Measurements from ENCODE around the gene GNB1.
A peak's percentile ranks its signal among the peaks of the same experiment; 100 is the strongest.

The GNB1 gene

GRCh38 chr1:1922956-1923833 is 32.3 kb upstream of the GNB1 start:
- no peak for DNase-seq (ENCODE audit: low read depth, low spot score)

DNA sequence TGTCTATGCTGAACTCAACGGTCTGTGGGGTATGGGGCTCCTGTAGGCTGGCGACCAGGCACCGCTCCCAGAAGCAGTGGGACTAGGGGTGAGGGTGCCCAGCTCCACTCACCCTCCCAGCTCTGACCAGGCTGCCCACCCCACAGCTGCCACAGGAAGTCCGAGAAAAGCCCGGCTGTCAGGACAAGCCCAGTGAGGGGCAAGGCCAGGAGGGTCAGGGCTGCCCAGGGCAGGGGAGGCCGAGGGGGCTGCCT is 31.7 kb upstream of the GNB1 start:
- DNase-seq (ENCODE audit: low read depth, low spot score), result no peak

DNA sequence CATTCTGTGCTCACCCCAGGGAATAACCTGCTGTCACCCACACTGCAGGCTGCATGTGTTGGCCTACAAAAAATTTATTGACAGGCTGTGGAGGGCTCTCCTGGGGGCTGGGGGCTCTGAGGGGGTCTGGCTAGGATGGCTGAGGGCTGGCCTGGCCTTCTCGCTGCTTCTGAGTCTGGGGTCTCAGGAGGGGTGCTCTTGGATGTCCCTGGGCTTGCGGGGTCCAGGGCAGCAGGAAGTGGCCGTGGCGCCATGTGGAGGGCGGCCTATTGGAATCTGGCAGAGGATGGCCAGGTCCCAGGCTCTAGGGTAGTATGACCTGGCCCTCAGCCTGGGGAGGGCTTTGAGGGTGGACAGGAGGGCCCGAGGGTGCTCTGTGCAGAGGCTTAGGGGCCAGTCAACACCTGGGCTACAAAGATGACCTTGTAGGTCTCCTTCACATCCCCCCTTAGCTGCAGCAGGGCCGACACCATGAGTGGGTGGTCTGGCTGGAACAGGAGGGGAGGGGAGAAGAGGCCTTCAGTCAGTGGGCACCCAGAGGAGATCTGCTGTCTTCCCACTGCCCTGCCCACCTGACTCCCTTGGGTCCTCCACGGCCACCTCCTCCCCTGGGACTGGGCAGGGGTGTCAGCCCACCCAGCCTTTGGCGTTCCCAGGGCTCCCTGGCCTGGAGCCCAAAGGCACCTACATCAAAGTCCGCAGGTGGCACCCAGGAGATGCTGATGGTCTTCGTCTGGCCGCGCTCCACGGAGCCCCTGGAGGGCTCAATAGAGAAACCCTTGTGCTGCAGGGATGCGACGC is 31.2 kb upstream of the GNB1 start:
- no peak for DNase-seq (ENCODE audit: low read depth, low spot score)

- no peak for DNase-seq (ENCODE audit: low read depth, low spot score)
Observed at GRCh38 chr1:1921459-1921862, 30.6 kb upstream of the GNB1 start.

- DNase-seq (ENCODE audit: low read depth, low spot score), result no peak
Observed at GRCh38 chr1:1920608-1921458, 29.9 kb upstream of the GNB1 start.

DNA sequence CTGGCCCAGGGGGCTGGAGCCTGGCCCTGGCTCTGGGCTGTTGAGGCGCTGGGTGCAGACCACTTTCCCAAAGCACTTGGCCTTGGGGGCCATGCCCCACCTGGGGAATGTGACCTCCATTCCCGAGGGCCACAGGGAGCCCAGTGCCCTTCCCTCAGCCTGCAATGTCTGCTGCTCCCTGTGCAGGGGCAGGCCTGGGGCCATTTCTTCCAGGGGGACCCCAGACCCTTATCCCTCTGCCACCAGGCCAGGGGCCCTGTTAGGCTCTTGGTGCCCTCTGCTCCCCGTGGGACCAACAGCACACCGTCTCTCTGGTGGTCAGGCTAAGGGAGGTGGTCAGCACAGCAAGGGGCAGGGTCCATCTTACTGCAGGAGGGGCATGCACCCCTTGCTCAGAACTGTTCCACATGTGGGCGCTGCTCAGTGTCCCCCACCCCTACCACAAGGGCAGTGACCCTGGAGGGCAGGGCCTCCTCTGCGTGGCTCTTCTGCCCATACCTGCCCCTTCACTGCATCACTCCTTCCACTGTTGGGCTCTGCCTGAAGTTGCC is 29.2 kb upstream of the GNB1 start:
- no peak for DNase-seq (ENCODE audit: low read depth, low spot score)

DNA sequence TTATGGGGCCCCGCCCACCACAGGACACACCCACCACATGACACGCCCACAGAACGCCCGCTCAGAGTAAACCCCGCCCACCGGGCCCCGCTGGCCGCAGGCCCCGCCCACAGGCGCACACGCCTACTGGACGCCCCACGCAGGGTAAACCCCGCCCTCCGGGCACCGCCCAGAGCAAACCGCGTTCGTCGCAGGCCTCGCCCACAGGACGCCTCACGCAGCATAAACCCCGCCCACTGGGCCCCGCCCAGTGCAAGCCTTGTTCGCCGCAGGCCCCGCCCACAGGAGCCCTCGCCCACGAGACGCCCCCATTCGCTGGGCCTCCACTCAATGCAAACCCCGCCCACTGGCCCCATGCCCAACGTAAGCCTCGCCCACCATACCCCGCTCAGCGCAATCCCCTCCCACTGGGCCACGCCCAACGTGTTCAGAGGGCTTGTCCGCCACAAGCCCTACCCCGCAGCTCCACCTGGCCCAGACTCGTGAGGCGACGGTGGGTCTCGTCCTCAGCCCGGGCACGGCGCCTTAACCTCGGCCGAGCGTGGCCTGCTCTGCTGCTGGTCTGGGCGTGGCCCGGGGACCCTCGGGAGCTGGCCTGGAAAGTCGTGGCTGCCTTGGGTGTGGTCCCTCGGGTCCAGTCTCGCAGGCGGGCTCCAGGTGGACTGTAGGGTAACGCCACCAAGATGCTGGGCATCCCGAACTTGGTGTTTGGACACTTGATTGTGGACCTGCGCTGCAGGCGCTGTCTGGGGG is 28.6 kb upstream of the GNB1 start:
- peak; percentile 91 for DNase-seq (ENCODE audit: low read depth, low spot score)

- no peak for DNase-seq (ENCODE audit: low read depth, low spot score)
Observed at GRCh38 chr1:1918901-1919303, 28.0 kb upstream of the GNB1 start, which contains the start of gene TMEM52. TSS of gene TMEM52 (minus strand) at chr1:1919279. CDS start at chr1:1919265, 14 bp downstream.

GRCh38 chr1:1917995-1918900 is 27.4 kb upstream of the GNB1 start:
- DNase-seq (ENCODE audit: low read depth, low spot score), result no peak

DNA sequence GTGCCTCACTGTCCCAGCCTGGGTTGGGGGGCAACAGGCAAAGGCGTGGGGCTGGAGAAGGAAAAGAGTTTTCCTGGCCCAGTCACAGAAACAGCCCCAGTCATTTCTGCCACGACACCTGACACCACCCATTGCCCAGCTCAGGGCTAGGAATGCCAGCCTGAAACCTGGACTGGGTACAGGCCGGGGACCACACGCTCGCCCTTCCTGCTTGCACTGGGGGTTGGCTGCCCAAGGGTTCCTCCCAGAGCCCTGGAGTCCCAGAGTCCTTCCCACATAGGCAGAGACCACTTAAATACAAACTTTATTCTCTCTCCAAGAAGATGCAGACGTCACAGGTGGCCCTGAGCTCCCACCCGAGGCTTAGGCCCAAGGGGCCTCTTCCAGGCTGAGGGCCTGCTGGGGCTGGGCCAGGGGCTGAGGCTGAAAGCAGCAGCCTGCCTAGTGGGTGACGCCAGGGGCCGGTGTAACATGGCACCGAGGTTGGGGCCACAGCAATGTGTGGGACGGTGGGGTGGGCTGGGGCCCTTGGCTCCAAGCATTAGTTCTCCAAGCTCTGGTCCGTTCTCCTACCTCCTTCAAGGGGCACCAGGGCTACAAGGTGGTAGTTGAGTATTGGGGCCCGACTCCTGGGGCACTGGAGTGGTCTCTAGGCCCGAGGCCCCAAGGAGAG is 26.6 kb upstream of the GNB1 start:
- no peak for DNase-seq (ENCODE audit: low read depth, low spot score)

- no peak for DNase-seq (ENCODE audit: low read depth, low spot score)
Observed at GRCh38 chr1:1916851-1917251, 26.0 kb upstream of the GNB1 start.

DNA sequence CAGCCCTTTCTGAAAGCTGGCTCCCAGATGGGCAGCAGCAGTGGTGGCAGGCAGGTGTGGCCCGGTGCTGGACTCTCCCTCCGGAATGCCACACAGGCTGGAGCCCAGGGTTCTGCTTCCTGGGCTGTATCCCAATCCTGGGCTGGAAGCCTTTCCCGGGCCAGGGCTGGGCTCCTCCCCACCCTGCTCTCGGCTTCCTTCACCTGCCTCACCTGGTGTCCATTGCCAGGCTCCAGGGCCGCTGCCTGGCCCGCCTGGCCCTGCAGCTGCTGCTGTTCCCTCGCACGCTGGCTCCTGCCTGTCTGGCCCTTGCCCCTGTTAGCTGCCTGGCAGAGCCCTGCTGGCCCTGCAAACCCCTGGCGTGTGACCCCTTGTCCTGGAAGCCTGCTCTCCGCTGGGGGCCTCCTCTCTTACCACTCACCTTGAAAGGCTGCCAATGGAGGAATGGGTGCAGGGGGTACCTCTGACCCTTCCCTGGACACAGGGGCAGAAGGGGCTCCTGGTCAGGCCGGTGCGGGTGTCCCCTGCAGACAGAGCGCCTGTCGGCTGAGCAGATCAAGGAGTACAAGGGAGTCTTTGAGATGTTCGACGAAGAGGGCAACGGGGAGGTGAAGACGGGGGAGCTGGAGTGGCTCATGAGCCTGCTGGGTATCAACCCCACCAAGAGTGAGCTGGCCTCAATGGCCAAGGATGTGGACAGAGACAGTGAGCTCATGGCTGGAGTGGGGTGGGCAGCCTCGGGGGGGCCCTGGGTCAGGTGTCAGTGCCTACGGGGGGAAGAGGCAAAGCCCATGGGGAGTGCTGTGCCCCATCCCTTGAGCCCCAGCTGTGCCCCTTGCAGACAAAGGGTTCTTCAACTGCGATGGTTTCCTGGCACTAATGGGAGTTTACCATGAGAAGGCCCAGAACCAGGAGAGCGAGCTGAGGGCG is 25.3 kb upstream of the GNB1 start:
- no peak for DNase-seq (ENCODE audit: low read depth, low spot score)

- DNase-seq (ENCODE audit: low read depth, low spot score), result no peak
Observed at GRCh38 chr1:1914971-1915692, 24.2 kb upstream of the GNB1 start, which contains the start of gene CALML6. TSS of gene CALML6 (plus strand) at chr1:1915260. CDS start at chr1:1915281, 21 bp downstream.

GRCh38 chr1:1914101-1914970 is 23.4 kb upstream of the GNB1 start:
- no peak for DNase-seq (ENCODE audit: low read depth, low spot score)

- DNase-seq (ENCODE audit: low read depth, low spot score), result no peak
Observed at GRCh38 chr1:1911350-1912041, 20.6 kb upstream of the GNB1 start.

Measured in smooth muscle cell of the brain vasculature (primary cell).